AG09309 (cell line): ENCODE measurements around the gene MREG.
"Not testable (repeated sequence)": the region's sequence is repeated elsewhere in the genome, so short reads cannot be mapped to it uniquely, and the experiment has no call there.

Experiments
- DNase-seq: peaks from one replicate; pipeline ENCODE4 v3.0.0-alpha.2; 2010; ENCODE audit warnings: low read depth
- H3K4me3 ChIP-seq: 2 replicates; pipeline ENCODE4 v1.5.1; 2011; ENCODE audit warnings: mild to moderate bottlenecking, low read depth, low read length, moderate library complexity; ENCODE audit not compliant: control insufficient read depth
- CTCF ChIP-seq: IDR thresholded peaks from 2 replicates; pipeline ENCODE4 v1.5.1; 2011; ENCODE audit warnings: mild to moderate bottlenecking, low read depth, low read length, inconsistent platforms; ENCODE audit not compliant: insufficient read depth, control insufficient read depth; ENCODE audit errors: missing control alignments

The MREG gene

GRCh38 chr2:216014986-216015385 lies 1.6 kb upstream of the MREG start:
- H3K4me3 ChIP-seq: no peak overlapping the region
- no peak for DNase-seq
- no peak for TF ChIP-seq CTCF

- no peak for DNase-seq
- no peak for TF ChIP-seq CTCF
- H3K4me3 ChIP-seq: no peak overlapping the region
Measured at GRCh38 chr2:216014006-216014405, 655 bp upstream of the MREG start.

- TF ChIP-seq CTCF: no peak
- no peak for DNase-seq
- H3K4me3 ChIP-seq: peak overlapping the region; percentile 69
Measured at GRCh38 chr2:216012830-216013079, 596 bp downstream of the MREG start.

GRCh38 chr2:216012133-216012829 lies 1.1 kb downstream of the MREG start:
- DNase-seq: no peak
- TF ChIP-seq CTCF: no peak
- no peak overlapping the region; the same call in 1 of the 2 replicates for H3K4me3 ChIP-seq

- DNase-seq, H3K4me3 ChIP-seq: not testable (repeated sequence)
Measured at GRCh38 chr2:216009215-216009614, 4.1 kb downstream of the MREG start.

- TF ChIP-seq CTCF: no peak
- no peak for DNase-seq
- no peak overlapping the region for H3K4me3 ChIP-seq
Measured at GRCh38 chr2:216008387-216008786, 5.0 kb downstream of the MREG start.

GRCh38 chr2:216006164-216006663 lies 7.1 kb downstream of the MREG start:
- no peak for TF ChIP-seq CTCF
- no peak for DNase-seq
- H3K4me3 ChIP-seq: no peak overlapping the region
